ENCODE data around the gene MAS1L. TPM values are rescaled to one million over a fixed set of nuclear protein-coding genes. Genes with fewer than 3 reads are reported as not detected.

MAS1L gene
- polyA plus RNA-seq, 1 experiment, result not detected

DNA sequence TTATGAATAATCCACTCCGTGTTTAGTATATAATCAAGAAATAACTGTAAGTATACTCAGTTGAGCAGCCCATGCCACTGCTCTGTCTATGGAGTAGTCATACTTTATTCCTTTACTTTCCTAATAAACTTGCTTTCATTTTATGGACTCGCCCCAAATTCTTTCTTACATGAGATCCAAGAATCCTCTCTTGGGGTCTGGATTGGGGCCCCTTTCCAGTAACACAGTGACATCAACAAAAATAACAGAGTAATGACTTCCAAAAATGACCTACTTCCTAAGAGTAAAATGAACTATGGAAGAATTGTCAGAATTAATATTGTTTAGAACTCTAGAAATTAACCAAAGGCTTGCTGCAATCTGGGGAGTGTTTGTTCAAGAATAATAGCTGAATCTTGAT lies 22.0 kb downstream of the MAS1L start:
- no peak for DNase-seq (ENCODE audit: low read depth, low spot score)
- H3K9me3 ChIP-seq (ENCODE audit: control insufficient read depth, insufficient read depth, low read length), result peaks cover 4% of the 10 kb centered on the region
- CTCF ChIA-PET, result no interaction called here
- H3K27ac ChIP-seq (ENCODE audit: low read depth, low read length), result no peak overlapping the region
- TF ChIP-seq, protein P1, sequence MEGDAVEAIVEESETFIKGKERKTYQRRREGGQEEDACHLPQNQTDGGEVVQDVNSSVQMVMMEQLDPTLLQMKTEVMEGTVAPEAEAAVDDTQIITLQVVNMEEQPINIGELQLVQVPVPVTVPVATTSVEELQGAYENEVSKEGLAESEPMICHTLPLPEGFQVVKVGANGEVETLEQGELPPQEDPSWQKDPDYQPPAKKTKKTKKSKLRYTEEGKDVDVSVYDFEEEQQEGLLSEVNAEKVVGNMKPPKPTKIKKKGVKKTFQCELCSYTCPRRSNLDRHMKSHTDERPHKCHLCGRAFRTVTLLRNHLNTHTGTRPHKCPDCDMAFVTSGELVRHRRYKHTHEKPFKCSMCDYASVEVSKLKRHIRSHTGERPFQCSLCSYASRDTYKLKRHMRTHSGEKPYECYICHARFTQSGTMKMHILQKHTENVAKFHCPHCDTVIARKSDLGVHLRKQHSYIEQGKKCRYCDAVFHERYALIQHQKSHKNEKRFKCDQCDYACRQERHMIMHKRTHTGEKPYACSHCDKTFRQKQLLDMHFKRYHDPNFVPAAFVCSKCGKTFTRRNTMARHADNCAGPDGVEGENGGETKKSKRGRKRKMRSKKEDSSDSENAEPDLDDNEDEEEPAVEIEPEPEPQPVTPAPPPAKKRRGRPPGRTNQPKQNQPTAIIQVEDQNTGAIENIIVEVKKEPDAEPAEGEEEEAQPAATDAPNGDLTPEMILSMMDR (IDR thresholded peaks at IDR 0.05; ENCODE audit: low read depth, low read length), result no peak
- POLR2A ChIA-PET, result no interaction called here
- H3K27me3 ChIP-seq (ENCODE audit: control insufficient read depth, insufficient read depth, low read length), result no peaks in the 10 kb centered on the region
- no peak overlapping the region for H3K4me3 ChIP-seq (ENCODE audit: low read depth, low read length)

DNA sequence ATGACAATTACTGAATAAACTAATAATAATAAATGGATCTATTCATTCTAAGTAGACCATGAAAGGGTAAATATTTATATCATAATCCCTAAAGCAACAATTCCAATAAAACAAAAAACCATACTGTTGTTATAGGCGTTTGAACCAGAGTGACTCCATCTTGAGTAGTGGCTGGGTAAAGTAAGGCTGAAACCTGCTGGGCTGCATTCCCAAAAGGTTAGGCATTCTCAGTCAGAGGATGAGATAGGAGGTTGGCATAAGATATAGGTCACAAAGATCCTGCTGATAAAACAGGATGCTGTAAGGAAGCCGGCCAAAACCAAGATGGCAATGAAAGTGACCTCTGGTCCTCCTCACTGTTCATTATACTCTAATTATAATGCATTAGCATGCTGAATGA lies 22.5 kb downstream of the MAS1L start:
- no peak overlapping the region for H3K27ac ChIP-seq (ENCODE audit: low read depth, low read length)
- H3K27me3 ChIP-seq (ENCODE audit: control insufficient read depth, insufficient read depth, low read length), result no peaks in the 10 kb centered on the region
- POLR2A ChIA-PET, result no interaction called here
- TF ChIP-seq, protein P1 (IDR thresholded peaks at IDR 0.05; ENCODE audit: low read depth, low read length), result no peak
- CTCF ChIA-PET, result no interaction called here
- DNase-seq (ENCODE audit: low read depth, low spot score), result no peak
- H3K9me3 ChIP-seq (ENCODE audit: control insufficient read depth, insufficient read depth, low read length), result peaks cover 4% of the 10 kb centered on the region
- H3K4me3 ChIP-seq (ENCODE audit: low read depth, low read length), result no peak overlapping the region

DNA sequence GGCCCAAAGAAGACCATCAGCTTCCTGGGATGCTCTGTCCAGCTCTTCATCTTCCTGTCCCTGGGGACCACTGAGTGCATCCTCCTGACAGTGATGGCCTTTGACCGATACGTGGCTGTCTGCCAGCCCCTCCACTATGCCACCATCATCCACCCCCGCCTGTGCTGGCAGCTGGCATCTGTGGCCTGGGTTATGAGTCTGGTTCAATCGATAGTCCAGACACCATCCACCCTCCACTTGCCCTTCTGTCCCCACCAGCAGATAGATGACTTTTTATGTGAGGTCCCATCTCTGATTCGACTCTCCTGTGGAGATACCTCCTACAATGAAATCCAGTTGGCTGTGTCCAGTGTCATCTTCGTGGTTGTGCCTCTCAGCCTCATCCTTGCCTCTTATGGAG lies 25.7 kb downstream of the MAS1L start:
- no peak for DNase-seq (ENCODE audit: low read depth, low spot score)
- H3K4me3 ChIP-seq (ENCODE audit: low read depth, low read length), result no peak overlapping the region
- H3K9me3 ChIP-seq (ENCODE audit: control insufficient read depth, insufficient read depth, low read length), result peaks cover 4% of the 10 kb centered on the region
- POLR2A ChIA-PET, result no interaction called here
- no peak overlapping the region for H3K27ac ChIP-seq (ENCODE audit: low read depth, low read length)
- TF ChIP-seq, protein P1 (IDR thresholded peaks at IDR 0.05; ENCODE audit: low read depth, low read length), result no peak
- CTCF ChIA-PET, result no interaction called here
- H3K27me3 ChIP-seq (ENCODE audit: control insufficient read depth, insufficient read depth, low read length), result no peaks in the 10 kb centered on the region

DNA sequence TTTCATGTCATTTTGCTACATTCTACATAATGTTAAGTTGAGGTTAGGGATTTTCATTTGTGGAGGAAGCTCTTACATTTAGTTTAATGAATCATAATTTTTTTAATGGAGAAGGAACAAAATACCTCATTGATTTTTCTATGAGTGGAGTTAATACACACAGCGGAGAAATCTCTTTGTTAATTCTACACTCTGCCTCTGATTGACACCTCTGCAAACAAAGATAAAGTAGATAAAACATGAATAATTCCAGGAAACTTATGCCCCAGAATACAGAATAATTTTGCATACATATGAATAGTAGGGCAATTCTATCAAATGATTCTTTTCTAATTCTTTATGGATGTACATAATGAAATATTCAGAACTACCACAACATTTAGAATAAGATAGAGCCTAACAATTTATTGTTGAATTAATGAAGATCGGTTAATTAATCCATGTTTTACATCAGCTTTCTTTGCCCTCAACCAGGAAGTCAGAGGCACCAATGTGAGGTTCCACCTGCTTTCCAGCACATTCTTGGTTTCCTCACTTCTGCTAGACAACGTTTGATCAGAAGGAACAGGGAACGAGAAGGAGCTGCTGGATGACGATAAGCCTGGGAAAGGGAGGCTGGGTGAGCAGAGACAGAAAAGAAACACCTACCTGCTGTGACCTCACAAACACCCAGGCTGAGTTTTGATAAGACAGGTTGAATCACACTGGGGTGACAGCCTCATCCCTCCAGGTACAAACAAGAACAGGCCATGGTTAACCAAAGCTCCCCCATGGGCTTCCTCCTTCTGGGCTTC lies 26.5 kb downstream of the MAS1L start:
- CTCF ChIA-PET, result no interaction called here
- POLR2A ChIA-PET, result no interaction called here
- Histone ChIP-seq H3K4me3 (ENCODE audit: low read depth, low read length) (no peak overlapping the region), H3K27me3 (ENCODE audit: control insufficient read depth, insufficient read depth, low read length) (no peaks in the 10 kb centered on the region), H3K27ac (ENCODE audit: low read depth, low read length) (no peak overlapping the region), H3K9me3 (ENCODE audit: control insufficient read depth, insufficient read depth, low read length) (peaks cover 4% of the 10 kb centered on the region)
- DNase-seq (ENCODE audit: low read depth, low spot score), result no peak
- TF ChIP-seq, protein P1 (IDR thresholded peaks at IDR 0.05; ENCODE audit: low read depth, low read length), result no peak

DNA sequence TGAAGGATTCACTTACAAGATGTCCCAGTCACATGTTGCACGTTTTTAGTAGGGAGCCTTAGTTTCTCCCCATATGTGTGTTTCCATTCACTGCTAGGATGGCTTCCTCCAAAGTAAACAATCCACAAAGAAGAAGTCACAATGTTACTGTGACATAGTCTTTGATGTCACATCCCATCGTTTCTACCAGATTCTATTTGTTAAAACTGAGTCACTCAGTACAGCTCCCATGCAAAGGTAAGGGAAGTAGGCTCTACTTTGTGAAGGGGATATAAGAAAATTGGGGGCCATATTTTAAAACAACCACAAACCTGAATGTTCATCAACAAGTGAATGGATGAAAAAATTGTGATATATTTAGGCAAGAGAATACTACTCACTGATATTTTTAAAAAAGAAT lies 30.8 kb downstream of the MAS1L start, which contains the start of the genes OR11A1 and OR2H1:
Gene OR11A1, minus strand, starts transcription at position 101 of the 400 bp plus-strand sequence. CDS start 29,430 bp downstream, outside the sequence.
Gene OR2H1, plus strand, starts transcription at position 185 of the 400 bp plus-strand sequence. CDS start 4,615 bp downstream, outside the sequence.
- TF ChIP-seq, protein P1 (IDR thresholded peaks at IDR 0.05; ENCODE audit: low read depth, low read length), result no peak
- DNase-seq (ENCODE audit: low read depth, low spot score), result no peak
- Histone ChIP-seq H3K27ac (ENCODE audit: low read depth, low read length) (no peak within 1 kb of the TSS), H3K4me3 (ENCODE audit: low read depth, low read length) (no peak within 1 kb of the TSS), H3K27me3 (ENCODE audit: control insufficient read depth, insufficient read depth, low read length) (no peaks in the 10 kb centered on the region), H3K9me3 (ENCODE audit: control insufficient read depth, insufficient read depth, low read length) (peaks cover 5% of the 10 kb centered on the region)
- ChIA-PET POLR2A (no interaction called here), CTCF (interaction anchor here (0.6 kb wide), 1 partner anchor 196 kb away, joined by 3 read pairs; no protein-coding TSS in a partner anchor)
